ENCODE measurements around the gene ZMYND12.
"Not testable (repeated sequence)": the region's sequence is repeated elsewhere in the genome, so short reads cannot be mapped to it uniquely, and the experiment has no call there.

ZMYND12 gene

GRCh38 chr1:42456010-42456753, at the start of gene ZMYND12, which contains the start of gene PPCS:
Gene ZMYND12 (minus strand): TSS chr1:42456022. CDS start chr1:42455997, 25 bp downstream.
Gene PPCS (plus strand): TSS chr1:42456543. CDS start chr1:42456566, 23 bp downstream.
- peak; percentile 85 to 88 for DNase-seq (ENCODE audit: low read depth in 2 of 2)

DNA sequence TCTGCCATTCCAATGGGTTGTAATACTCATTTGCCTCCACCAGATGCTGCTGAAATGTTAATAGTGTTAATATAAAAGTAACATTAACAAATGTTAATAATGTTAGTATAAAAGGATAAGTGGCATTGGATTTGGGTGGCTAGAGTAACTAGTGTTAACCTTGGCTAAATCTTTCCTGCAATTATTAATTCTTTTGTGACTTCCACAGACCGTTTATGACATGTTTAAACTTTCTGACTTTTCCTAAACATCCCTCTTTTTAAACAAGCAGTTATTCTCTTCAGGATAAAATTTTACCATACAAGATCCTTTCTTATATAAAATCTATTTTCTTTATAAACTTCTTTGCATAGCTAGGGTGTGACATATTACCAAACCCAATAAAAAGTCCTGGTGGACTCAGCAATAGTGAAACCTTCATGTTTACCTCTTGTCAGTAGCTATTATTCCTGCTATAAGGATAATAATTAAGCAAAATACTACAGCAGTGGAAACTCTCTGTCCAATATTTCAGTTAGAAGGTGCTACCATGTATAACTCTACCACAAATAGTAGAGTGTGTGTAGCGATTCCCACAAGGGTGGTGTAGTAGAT, 48.8 kb upstream of the ZMYND12 start:
- no peak for DNase-seq (ENCODE audit: low read depth in 2 of 2)

GRCh38 chr1:42502031-42502430, 46.2 kb upstream of the ZMYND12 start:
- DNase-seq (ENCODE audit: low read depth in 2 of 2), result not testable (repeated sequence)

GRCh38 chr1:42490237-42490636, 34.4 kb upstream of the ZMYND12 start:
- no peak for DNase-seq (ENCODE audit: low read depth in 2 of 2)

DNA sequence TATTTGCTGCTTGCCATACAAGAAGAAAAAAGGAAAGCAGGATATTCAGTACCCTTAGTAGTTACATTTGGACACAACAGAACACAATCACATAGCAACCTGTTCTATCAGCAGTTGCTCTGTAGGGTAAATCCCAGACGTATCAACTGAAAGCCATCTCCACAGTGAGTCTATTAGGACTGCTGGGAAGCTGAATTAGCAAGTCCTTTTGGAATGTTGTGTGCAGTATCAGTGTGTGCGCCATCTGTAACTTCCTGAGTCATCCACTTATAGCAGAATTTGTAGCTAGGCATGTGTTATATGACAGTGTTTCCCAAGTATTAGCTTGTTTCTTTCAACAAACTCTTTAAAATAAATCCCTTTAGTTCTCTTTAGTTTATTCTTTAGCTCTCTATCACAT, 28.6 kb upstream of the ZMYND12 start:
- DNase-seq (ENCODE audit: low read depth in 2 of 2), result no peak

DNA sequence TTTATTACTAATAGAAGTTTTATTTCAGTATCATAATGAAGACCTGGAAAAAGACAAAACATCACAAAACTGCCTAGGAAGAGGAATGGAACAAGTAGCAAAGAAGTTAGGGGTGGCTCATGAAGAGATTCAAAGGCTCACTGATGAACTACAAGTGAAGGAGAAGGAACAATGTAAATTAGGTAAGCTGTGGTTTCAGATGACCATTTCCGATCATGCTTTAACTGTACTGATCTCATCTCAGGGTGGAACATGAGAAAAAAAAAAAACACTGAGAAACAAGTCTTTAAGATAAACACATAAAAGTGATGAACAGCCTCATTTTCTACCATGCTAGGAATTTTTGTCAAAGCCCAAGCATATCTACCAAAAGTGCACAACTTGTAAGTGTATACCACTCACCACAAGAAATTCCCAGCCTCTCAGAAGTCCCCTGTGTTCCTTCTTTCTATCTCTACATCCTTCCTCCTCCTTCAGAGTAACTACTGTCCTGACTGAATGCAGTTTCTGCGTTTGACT, 26.9 kb upstream of the ZMYND12 start:
- DNase-seq (ENCODE audit: low read depth in 2 of 2), result no peak

DNA sequence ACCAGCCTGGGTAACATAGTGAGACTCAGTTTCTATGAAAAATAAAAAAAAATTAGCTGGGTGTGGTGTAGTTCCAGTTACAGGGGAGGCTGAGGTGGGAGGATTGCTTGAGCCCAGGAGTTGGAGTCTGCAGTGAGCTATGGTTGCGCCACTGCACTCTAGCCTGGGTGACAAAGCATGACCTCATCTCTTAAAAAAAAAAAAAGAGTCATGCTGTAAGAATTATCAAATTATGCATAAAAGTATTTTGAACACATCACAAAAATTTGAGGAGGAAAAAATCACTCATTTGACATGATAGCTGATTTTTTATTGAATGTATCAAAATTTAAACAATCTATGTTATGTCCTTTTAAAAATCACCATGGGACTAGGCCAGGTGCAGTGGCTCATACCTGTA, 25.1 kb upstream of the ZMYND12 start:
- DNase-seq (ENCODE audit: low read depth in 2 of 2), result no peak

DNA sequence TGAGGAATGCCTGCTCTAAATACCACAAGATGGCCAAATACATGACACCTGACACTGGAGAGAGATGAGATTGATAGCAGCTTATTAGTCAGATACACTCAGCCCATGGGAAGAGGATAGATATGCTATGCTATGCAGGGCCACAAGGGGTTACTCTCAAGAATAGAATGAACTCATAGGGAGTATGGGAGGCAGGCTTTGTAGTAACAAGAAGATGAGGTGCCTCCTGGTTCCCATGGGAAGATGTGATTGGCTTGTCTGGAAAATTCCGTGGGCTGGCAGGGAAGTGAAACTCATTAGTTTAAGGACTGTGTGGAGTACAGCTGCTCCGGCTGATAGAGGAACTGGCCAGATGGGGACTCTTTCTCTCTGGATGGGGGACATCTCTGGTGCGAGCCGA, 23.8 kb upstream of the ZMYND12 start:
- no peak for DNase-seq (ENCODE audit: low read depth in 2 of 2)

DNA sequence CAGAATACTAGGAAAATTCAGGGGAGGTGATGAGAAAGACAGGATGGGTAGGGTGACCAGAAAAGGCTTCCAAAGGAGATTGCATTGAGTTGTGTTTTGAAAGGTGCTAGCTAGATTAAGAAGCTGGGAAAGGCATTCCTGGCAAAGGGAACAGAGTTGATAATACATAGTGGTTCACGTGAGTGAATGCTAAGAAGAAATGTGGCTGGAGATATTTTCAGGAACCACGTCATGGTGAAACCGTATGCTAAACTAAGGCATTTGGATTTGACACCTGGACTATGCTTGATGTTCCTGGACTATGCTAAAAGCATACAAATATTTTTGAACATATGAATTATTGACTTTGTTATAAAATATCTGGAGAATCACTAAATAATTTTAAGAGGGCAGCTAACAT, 22.0 kb upstream of the ZMYND12 start:
- DNase-seq (ENCODE audit: low read depth in 2 of 2), result no peak

- not testable (repeated sequence) for DNase-seq (ENCODE audit: low read depth in 2 of 2)
Measured at GRCh38 chr1:42477354-42477753, 21.5 kb upstream of the ZMYND12 start.

GRCh38 chr1:42476605-42477004, 20.8 kb upstream of the ZMYND12 start:
- DNase-seq (ENCODE audit: low read depth in 2 of 2), result no peak

GRCh38 chr1:42469727-42470126, 13.9 kb upstream of the ZMYND12 start:
- DNase-seq (ENCODE audit: low read depth in 2 of 2), result no peak

DNA sequence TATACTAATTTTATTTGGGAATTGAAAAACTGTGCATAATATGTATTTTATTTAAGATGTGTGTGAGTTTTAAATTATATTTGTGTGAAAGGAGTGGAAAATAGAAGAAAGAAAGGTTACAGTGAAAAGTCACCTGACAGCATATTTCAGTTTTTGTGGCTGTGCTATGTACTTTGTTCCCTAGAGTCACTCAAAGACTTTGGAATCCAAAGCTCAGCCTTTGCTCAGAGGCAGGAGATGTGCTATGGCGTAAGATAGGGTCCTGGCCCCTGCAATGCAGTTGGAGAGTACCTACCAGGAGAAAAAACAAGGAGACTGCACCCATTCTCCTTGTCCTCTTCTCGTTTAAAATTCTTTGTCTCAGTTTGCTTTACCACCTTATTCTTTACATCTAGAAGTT, 10.2 kb upstream of the ZMYND12 start:
- no peak for DNase-seq (ENCODE audit: low read depth in 2 of 2)

- no peak for DNase-seq (ENCODE audit: low read depth in 2 of 2)
Measured at GRCh38 chr1:42463921-42464320, 8.1 kb upstream of the ZMYND12 start.

DNA sequence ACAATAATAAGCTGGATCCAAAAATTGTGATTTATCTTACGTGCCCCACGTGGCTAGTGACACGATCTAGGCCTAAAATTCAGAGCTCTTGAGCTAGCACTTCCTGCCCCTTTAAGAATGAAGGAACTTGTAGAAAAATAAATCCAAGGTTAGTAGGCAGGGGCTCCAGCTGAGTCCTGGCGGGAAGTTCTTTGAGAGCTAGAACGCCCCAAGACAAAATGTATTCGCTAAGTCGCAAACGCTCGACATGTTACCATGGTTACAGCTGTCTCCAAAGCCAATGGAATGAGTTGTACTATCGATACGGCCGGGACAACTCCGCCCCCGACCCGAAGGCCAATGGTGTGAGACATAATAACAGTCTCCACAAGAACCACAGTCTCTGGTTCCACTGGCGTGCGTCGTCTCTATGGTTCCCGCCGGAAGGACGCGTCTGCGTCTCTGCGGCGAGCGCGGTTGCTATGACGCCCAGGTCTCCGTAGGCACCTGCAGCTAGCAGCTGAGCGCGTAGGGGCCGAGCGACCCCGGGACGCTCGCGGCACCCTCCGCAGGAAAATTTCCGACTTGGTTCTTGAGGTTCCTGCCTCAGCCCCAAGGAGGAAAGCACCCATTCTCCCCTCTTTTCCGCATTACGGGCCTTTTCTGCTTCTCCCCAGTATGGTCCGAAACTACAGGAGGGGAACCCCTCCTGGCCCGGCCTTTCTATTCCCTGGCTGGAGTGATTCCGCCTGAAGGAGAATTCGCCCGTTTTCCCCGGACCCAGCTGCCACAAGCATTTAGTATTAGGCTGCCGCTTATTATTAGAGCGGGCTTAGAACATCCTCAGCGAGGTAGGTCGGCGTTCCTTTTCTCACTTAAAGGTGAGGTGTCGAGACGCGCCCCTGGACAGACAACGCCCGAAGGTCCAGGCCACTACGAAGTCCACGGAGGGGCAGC, 7.3 kb upstream of the ZMYND12 start, which contains the start of gene CCDC30:
CCDC30 (plus strand) TSS at position 459 of the 936 bp plus-strand sequence. CDS start 17,266 bp downstream, outside the sequence.
- peak; percentile 84 to 91 for DNase-seq (ENCODE audit: low read depth in 2 of 2)

DNA sequence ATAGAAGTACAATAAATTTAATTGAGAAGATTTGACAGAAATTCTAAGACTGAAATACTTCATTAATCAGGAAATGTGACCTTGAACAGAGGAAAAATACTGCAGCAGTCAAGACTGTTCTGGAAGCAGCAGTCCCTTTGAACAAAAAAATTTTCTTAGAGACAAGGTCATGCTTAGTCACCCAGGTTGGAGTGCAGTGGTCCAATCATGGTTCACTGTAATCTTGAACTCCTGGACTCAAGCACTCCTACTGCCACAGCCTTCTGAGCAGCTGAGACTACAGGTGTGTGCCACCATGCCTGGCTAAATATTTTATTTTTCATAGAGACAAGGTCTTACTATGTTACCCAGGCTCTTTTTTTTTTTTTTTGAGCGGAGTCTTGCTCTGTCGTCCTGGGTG, 5.4 kb upstream of the ZMYND12 start:
- no peak for DNase-seq (ENCODE audit: low read depth in 2 of 2)

DNA sequence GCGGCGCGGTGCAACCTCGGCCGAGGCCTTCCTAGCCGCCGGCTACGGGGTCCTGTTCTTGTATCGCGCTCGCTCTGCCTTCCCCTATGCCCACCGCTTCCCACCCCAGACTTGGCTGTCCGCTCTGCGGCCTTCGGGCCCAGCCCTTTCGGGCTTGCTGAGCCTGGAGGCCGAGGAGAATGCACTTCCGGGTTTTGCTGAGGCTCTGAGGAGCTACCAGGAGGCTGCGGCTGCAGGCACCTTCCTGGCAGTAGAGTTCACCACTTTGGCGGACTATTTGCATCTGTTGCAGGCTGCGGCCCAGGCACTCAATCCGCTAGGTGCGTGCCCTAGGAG, 900 bp upstream of the ZMYND12 start:
- DNase-seq (ENCODE audit: low read depth in 2 of 2), result peak; percentile 32 to 34

DNA sequence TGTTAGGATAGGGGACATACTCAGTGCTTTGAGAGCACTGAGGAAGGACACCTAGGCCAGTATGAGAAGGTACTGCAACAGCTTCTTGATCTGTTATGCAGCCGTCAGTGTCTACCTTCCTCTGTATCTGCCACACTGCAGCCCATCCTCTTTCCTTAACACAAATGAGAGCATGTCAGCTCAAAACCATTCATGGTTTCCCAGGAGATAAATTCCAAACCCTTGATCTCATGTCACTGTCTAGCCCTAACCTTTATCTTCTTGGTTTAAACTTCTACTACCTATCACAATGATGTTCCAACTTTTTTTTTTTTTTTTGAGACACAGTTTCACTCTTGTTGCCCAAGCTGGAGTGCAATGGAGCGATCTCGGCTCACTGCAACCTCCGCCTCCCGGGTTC, 1.4 kb downstream of the ZMYND12 start:
- DNase-seq (ENCODE audit: low read depth in 2 of 2), result no peak

DNA sequence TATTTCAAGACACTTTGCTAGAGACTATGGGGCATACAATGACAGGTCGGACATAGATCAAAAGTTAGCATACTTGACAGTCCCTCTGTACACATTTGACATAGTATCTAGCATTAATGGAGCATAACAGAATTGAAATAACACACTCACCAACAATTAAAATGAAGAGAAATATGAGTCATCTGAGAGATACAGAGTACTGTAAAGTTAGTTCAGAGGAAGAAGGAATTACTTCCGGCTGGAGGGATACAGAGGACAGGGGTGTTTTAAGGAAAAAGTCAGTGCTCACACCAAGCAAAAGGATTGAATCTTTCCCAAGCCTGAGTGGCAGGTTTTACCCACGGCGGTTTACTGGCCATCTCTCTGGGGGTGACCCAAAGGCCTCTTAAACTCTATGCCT, 2.4 kb downstream of the ZMYND12 start:
- no peak for DNase-seq (ENCODE audit: low read depth in 2 of 2)

DNA sequence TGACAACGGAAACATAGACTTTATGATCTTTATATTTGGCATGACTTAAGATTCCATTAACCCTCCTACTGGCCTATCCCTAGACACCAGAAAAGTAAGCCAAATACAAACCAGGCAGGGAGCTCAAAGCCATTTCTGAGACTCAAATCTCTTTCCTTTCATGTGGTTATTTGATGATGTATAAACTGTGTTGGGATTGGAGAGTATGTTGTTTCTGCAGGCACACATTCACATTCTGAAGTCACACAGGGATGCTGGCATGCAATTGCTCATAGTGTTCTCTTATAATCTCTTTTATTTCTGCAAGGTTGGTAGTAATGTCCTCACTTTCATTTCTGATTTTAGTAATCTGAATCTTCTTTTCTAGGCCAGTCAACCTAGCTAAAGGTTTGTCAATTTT, 5.8 kb downstream of the ZMYND12 start:
- no peak for DNase-seq (ENCODE audit: low read depth in 2 of 2)

- no peak for DNase-seq (ENCODE audit: low read depth in 2 of 2)
Measured at GRCh38 chr1:42449256-42449655, 6.6 kb downstream of the ZMYND12 start.

GRCh38 chr1:42442662-42443061, 13.2 kb downstream of the ZMYND12 start:
- DNase-seq (ENCODE audit: low read depth in 2 of 2), result no peak

All from stimulated activated CD8-positive, alpha-beta memory T cell treated with anti-CD3 and anti-CD28 coated beads, Interleukin-2, amount 100 ng/mL, for 48 hours (primary cell).